H54 (cell line): Measurements from ENCODE around the gene OLIG2.

Experiments used
- DNase-seq: peaks from one replicate; pipeline ENCODE4 v3.0.0; 2011; ENCODE audit warnings: low spot score, mixed read lengths; ENCODE audit not compliant: insufficient read length
- FAIRE-seq: peaks from 3 replicates; lab custom pipeline; 2011; peaks lifted over from hg19 to GRCh38; lab: Jason Lieb, UNC
- POLR2A ChIP-seq: IDR thresholded peaks from 2 replicates; pipeline ENCODE4 v1.6.1; 2011; ENCODE audit warnings: low read depth, mild to moderate bottlenecking, low read length

OLIG2 gene

DNA sequence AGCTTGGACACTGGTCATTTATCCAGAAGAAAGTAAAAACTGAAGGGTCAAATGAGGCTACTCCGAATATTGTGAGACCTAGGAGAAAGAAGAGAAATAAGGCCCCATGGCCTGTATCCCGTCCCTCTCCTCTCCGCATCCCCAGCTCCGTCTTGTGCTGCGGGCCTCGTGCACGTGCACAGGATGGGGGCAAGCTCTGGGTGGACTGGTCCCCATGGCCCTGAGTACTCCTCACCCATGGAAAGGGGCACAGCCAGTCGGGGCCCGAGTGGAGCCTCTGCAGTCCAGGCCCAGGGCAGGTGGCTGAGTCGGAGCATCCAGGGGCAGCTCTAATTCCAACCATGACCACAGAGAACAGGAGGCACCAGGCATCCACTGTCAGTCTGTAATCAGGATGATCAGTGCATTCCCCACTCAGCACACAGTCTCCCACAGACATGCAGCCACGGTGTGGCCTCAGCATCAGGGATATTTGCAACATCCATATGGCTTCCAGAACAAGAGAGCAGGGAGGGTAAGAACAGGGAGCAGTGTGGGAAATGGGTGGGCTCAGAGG, 31.7 kb downstream of the OLIG2 start:
- TF ChIP-seq POLR2A: no peak
- DNase-seq (no peak), FAIRE-seq (no peak)

DNA sequence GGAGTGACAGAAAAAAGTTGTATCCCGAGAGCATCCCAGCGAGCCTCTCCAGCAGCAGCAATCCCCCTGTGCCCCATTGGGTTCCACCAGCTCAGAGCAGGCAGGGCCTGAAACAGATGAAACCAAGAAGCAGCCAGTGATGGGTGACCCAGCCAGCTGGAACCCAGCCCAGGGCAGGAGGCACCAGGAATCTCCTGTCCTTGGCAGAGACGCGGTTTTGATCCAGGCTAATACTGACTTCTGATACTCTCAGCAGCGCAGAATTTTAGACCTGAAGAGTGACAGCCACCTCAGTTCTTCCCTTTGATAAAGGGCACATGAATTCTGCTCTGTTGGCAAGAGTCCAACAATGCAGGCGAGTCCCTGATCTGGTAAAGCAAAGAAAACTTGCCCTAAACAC, 32.8 kb downstream of the OLIG2 start:
- DNase-seq: no peak

DNA sequence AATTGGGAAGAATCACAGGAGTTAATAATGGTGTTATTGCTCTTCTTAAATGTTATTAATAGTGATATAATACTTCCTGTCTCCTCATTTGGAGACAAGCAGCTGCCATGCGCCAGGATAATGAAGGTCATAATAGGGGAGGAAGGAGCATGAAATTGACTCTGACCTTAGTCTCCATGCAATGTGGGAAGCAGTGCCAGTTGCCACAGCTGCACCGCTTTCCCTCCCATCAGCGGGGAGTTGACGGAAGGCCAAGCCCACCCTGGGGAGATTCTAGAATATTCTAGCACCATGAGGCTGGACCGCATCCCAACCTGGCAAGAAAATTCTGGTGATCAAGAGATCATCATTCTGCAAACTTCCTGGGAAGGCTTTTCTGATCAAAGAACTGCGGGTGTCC, 33.2 kb downstream of the OLIG2 start:
- FAIRE-seq (no peak), DNase-seq (no peak)
- TF ChIP-seq POLR2A: no peak

More for the DNA sequence above, 32.8 kb downstream of the OLIG2 start:
- TF ChIP-seq POLR2A: no peak
- FAIRE-seq: no peak

DNA sequence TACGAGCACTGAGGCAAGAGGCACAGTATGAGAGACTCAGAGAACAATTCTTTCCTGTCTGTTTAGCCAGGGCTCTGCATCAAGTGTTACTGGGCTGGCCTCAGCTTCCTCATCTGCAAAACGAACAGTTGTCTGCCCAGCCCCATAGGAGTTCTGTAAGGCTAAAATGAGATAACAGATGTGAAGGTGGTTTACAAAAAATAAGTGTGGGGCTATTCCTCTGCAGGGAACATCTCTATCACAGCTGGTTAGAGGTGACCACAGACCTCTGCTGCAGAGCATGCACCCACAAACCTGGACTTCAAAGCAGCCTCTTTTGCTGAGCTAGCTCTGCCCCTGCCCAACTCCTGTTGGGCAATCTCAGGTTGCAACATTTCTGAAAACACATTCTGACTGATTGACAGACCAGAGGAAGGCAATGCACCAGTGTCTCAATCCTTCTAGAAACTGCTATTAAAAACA, 33.7 kb downstream of the OLIG2 start:
- DNase-seq (no peak), FAIRE-seq (no peak)

DNA sequence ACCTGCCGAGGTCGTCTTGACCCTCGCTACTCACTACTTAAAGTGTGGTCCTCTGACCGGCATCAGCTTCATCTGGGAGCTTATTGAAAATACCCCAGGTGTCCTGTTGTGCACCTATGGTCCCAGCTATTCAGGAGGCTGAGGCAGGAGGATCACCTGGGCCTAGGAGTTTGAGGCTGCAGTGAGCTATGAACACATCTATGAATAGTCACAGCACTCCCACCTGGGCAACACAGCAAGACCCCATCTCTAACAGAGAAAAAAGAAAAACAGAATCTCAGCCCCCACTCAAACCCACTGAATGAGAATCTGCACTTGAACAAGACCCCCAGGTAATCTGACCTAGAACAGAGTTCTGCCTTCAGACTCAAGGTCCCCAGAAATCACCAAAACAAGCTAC, 35.5 kb downstream of the OLIG2 start:
- FAIRE-seq (no peak), DNase-seq (no peak)
- TF ChIP-seq POLR2A: no peak

More for the DNA sequence above, 33.7 kb downstream of the OLIG2 start:
- TF ChIP-seq POLR2A: no peak

DNA sequence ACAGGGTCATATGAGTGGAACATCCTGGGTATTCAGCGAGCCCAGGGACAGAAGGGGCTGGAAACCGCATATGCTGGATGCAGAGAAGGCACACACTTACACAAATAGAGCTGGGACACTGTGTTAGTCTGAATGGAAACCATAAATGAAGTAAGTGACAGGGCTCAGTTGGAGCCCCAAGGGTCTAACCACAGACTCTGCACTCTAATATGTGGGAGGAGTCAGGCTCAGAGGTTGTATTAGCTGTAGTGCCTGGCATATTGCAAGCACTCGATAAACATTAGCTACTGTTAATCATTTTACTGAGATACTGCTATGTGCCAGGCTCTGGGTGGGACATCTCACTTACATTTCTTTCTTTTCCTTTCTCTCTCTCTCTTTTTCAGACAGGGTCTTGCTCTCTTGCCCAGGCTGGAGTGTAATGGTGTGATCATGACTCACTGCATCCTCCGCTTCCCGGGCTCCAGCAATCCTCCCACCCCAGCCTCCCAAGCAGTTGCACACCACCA, 37.7 kb downstream of the OLIG2 start:
- FAIRE-seq (no peak), DNase-seq (no peak)

DNA sequence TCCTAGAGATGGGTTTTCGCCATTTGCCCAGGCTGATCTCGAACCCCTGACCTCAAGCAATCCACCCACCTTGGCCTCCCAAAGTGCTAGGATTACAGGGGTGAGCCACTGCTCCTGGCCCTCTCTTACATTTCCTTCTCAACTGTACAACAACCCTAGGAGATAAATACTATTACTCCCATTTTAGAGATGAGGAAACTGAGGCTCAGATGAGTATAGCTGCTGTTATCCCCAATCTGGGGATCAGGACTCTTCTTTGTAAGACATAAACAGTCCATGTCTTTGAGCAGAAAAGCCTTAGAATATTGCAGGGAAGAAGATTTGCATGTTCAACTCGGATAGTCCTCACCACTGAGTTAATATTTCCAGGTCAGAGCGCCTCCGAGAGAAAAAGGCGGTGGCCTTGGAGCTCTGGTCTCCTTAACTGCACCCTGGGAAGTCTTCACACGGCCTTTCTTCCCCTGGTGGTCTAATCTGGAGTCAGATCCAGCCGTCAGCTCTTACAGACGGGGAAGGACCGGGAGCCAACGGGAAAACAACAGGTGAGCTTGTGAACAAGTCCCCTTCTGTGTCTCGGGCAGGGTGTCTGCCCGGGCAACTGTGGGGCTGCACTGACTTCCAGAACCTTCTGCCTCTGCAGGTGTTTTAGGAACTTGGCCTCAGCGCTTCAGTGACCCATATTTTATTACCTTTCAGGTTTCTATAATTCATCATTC, 38.3 kb downstream of the OLIG2 start:
- DNase-seq: no peak
- no peak for TF ChIP-seq POLR2A
- no peak for FAIRE-seq

More for the DNA sequence above, 37.7 kb downstream of the OLIG2 start:
- no peak for TF ChIP-seq POLR2A

DNA sequence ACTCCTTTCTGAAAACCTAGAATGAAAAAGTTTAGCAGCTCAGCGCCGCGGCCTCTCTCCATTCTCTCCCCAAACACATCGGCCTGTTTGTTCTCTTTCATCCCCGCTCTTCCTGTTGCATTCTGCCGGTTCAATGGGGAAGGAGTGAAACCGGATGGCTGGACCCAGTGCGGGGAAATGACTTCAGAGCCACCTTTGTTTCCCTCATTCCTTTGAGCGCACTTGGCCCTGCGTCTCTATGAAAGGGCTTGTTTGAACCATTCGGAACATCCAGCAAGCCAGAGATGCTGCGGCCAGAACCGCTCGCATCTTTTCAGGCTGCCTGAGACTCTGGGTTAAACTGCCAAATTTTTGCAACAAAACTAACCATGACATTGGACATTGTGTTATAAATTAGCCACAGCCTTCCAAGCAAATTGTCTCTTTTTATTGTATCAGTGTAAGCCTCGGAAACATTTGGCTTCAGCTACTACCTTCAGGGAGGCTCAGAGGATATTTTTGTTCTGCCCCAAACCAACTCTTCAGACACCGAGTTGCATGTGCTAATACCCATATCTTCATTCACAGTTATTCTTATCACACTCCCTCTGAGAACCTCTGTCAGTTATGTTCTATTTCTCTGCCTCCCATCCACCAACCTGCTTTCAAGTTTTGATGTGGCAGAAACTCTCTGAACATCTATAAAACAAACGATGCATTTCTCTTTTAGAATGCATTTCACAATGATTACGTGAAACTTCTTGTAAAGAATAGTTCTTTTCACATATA, 39.1 kb downstream of the OLIG2 start:
- no peak for TF ChIP-seq POLR2A
- DNase-seq (no peak), FAIRE-seq (no peak)

DNA sequence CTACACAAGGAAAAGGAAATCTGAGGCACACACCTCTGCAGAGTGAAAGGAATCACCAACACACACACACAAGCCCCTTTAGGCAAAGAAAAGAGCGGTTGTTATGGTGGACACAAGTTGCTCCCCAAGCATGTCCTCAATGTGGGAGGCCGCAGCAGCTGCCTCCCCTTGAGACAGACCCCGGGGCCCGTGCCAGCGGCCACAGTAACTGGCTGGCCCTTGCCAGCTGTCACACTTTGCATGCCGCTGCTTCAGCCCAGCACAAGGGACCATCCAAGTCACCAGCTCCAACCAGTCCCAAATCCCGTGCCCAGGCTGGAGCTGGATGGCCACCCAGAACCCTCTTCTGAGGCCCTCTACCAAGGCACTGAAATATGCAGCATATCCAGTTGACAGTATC, 41.3 kb downstream of the OLIG2 start:
- FAIRE-seq: no peak
- no peak for TF ChIP-seq POLR2A
- DNase-seq: no peak

DNA sequence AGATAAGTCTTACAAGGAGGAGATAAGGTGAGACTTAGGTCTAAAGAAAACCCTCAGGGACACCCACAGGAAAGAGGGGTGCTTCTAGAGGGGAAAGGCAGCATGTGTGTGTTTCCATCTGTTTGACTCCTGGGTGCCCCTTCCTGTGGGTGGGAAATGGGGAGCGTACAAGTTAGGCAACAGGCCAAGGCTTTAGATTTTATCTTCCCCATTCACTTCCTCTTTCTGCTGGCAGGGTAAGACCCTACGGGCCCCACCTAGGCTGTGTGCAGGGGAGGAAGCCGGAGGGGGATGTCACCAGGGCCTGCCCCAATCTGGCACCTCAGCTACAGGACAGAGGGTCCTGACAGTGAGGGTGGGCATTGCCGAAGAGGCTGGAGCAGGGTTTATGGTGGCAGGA, 41.7 kb downstream of the OLIG2 start:
- FAIRE-seq: no peak
- no peak for TF ChIP-seq POLR2A
- no peak for DNase-seq

DNA sequence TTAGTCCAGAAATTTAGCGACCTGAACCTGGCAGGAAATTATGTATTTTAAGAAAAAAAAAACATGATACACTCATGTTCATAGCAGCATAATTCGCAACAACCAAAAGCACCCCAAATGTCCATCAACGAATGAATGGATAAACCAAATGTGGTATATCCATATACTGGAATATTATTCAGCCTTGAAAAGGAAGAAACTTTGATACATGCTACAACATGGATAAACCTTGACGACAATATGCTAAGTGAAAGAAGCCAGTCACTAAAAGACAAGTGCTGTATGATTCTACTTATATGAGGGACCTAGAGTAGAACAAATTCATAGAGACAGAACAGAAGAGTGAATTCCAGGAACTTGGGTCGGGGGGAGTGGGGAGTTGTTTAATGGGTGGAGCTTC, 43.5 kb downstream of the OLIG2 start:
- no peak for TF ChIP-seq POLR2A

DNA sequence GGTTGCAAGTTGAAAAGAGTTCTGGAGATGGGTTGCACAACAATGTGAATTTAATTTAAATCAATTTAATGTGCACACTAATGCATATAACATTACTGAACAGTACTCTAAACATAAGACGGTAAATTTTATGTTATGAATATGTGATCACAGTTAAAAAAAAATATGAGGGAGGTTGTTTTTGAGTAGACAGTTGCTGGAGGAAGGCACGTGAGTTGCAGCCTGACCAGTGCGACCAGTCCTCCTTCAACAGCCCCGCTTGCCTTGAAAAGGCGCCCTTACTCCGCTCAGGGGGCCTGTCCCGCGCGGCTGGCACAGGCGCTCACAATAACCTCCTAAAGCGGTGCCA, 43.9 kb downstream of the OLIG2 start:
- FAIRE-seq: no peak
- TF ChIP-seq POLR2A: no peak
- no peak for DNase-seq

More for the DNA sequence above, 43.5 kb downstream of the OLIG2 start:
- FAIRE-seq (no peak), DNase-seq (no peak)

DNA sequence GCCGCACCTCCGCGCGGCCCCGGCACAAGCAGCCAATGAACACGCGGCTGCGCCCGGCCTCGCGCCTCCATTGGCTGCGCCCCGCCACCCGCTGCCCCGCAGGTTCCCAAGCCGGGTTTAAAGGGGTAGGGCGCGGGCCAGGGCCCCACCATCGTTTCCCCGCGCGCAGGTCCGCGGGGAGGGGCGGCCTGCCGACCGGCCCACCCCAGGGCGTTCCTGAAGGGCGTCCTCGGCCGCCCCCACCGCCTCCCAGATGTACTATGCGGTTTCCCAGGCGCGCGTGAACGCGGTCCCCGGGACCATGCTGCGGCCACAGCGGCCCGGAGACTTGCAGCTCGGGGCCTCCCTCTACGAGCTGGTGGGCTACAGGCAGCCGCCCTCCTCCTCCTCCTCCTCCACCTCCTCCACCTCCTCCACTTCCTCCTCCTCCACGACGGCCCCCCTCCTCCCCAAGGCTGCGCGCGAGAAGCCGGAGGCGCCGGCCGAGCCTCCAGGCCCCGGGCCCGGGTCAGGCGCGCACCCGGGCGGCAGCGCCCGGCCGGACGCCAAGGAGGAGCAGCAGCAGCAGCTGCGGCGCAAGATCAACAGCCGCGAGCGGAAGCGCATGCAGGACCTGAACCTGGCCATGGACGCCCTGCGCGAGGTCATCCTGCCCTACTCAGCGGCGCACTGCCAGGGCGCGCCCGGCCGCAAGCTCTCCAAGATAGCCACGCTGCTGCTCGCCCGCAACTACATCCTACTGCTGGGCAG, 44.4 kb downstream of the OLIG2 start, which contains the start of gene OLIG1:
OLIG1 (plus strand) TSS at position 148 of the 750 bp plus-strand sequence; CDS start at position 254, 106 bp downstream.
- no peak for DNase-seq
- no peak for FAIRE-seq
- TF ChIP-seq POLR2A: no peak

DNA sequence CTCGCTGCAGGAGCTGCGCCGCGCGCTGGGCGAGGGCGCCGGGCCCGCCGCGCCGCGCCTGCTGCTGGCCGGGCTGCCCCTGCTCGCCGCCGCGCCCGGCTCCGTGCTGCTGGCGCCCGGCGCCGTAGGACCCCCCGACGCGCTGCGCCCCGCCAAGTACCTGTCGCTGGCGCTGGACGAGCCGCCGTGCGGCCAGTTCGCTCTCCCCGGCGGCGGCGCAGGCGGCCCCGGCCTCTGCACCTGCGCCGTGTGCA, 44.9 kb downstream of the OLIG2 start:
- no peak for TF ChIP-seq POLR2A
- DNase-seq (no peak), FAIRE-seq (no peak)
